Vagina (tissue), 2 donors: Measurements from ENCODE around the gene AKR1C2.
"Not testable (repeated sequence)": the region's sequence is repeated elsewhere in the genome, so short reads cannot be mapped to it uniquely, and the experiment has no call there.

Source experiments
- CTCF ChIP-seq, 3 experiments: fragments of 450-650 bp in 2 of 3; fragments of 200-600 bp in 1 of 3; sonication (generic) in 1 of 3; IDR thresholded peaks; one replicate each; pipeline ENCODE4 v1.5.1; 2017 to 2019; ENCODE audit warnings: antibody characterized with exemption in 3 of 3, mild to moderate bottlenecking in 2 of 3, moderate library complexity in 2 of 3
- POLR2A ChIP-seq, 2 donors: fragments of 450-650 bp; IDR thresholded peaks; one replicate each; pipeline ENCODE4 v1.6.1; 2017; ENCODE audit warnings: antibody characterized with exemption in 2 of 2, mild to moderate bottlenecking in 2 of 2, moderate library complexity in 2 of 2

GRCh38 chr10:4974400-4974799, 29.3 kb downstream of the AKR1C2 start:
- TF ChIP-seq CTCF, POLR2A (IDR thresholded peaks at IDR 0.05): not testable (repeated sequence)
